ENCODE data around the gene PGBD5. TPM values are rescaled to one million over a fixed set of nuclear protein-coding genes. Genes with fewer than 3 reads are reported as not detected.

Gene PGBD5
- total and polyA plus RNA-seq, 4 donors: 0.31 to 0.99 (median 0.57) TPM

DNA sequence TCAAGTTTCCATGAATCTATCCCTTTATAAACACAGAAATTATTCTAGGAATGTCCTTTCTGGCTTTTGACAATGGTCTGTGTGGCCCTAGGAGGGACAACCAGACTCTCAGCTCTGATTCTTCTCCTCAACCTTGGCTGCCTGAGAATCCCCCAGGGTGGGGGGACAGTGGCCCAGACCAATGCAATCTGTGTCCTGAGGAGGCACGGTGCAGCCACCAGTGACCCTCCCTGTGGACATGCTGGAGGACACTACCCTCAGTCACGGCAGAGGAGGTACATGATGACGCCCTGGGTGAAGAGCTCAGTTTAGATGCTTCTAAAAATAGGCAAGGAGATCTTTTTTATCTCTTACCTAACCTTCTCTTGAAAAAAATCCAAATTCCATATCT is 91.7 kb downstream of the PGBD5 start:
- DNase-seq (peak in 1 of 2 donors; percentile 14), ATAC-seq (ENCODE audit: low FRiP score) (no peak)
- WGBS, 2 donors: 46 to 55% methylated on average over 3 of the region's 3 CpGs
- Histone ChIP-seq H3K36me3 (ENCODE audit: control insufficient read depth in 1 of 2, insufficient read depth in 2 of 2, low read length in 1 of 2) (no peaks in the 10 kb centered on the region), H3K27ac (ENCODE audit: low read depth in 1 of 2, low read length in 2 of 2) (no peak overlapping the region), H3K27me3 (ENCODE audit: control insufficient read depth in 1 of 2, insufficient read depth in 2 of 2, low read length in 1 of 2) (no peaks in the 10 kb centered on the region), H3K4me1 (ENCODE audit: control insufficient read depth in 1 of 2, insufficient read depth in 2 of 2, low read length in 2 of 2) (no peaks in the 10 kb centered on the region), H3K4me3 (ENCODE audit: low read length in 2 of 2) (no peak overlapping the region), H3K9me3 (ENCODE audit: control insufficient read depth, low read length) (no peaks in the 10 kb centered on the region)
- intact Hi-C loops (cut with DNase I): no loop called here

DNA sequence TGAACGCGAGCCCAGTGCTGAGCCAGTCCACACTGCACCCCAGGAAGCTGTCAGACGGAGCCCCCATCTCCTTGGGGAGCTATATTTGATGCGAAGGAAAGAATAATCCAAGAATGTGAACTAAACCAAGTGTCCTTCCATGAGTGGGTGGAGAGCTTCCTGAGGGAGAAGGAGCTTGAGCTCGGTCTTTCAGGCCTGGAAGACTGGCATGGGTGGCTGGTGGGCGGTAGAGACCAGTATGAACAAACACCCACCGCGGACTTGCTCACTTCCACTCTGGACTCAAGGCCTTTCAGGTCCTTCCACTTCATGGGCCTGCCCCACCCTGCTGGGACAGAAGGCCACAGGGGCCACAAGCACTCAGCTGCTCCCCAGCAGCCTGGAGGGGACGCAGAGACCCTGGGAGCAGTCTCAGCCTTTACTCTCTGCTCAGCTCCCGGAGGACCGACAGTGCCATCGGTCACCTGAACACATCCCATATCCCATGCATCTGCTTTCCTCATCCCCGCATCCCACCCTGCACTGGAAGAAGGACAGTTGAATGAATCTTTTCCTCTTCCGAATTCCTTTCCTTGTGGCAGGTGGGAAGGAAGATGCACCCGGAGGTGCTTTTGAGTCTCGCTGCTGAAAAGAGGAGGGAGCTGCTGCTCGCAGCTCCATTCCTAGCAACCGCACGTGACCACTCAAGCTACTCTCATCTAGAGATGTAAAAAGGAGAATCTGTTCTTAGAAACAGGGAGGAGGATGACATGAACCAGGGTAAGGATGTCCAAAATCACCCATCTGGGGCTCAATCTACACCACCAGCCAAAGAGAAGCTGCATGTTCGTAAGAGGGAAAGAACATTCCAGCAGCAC is 92.3 kb downstream of the PGBD5 start:
- WGBS, 2 donors: 82 to 87% methylated on average over 20 of the region's 20 CpGs
- no peaks in the 10 kb centered on the region for H3K9me3 ChIP-seq (ENCODE audit: control insufficient read depth, low read length)
- no peaks in the 10 kb centered on the region for H3K4me1 ChIP-seq (ENCODE audit: control insufficient read depth in 1 of 2, insufficient read depth in 2 of 2, low read length in 2 of 2)
- intact Hi-C loops (cut with DNase I): no loop called here
- DNase-seq: peak in 1 of 2 donors; percentile 65
- H3K36me3 ChIP-seq (ENCODE audit: control insufficient read depth in 1 of 2, insufficient read depth in 2 of 2, low read length in 1 of 2): no peaks in the 10 kb centered on the region
- H3K27me3 ChIP-seq (ENCODE audit: control insufficient read depth in 1 of 2, insufficient read depth in 2 of 2, low read length in 1 of 2): no peaks in the 10 kb centered on the region
- no peak overlapping the region for H3K4me3 ChIP-seq (ENCODE audit: low read length in 2 of 2)
- no peak for ATAC-seq (ENCODE audit: low FRiP score)
- no peak overlapping the region for H3K27ac ChIP-seq (ENCODE audit: low read depth in 1 of 2, low read length in 2 of 2)

- no peaks in the 10 kb centered on the region for H3K36me3 ChIP-seq (ENCODE audit: control insufficient read depth in 1 of 2, insufficient read depth in 2 of 2, low read length in 1 of 2)
- intact Hi-C loops (cut with DNase I): no loop called here
- no peak overlapping the region for H3K4me3 ChIP-seq (ENCODE audit: low read length in 2 of 2)
- H3K9me3 ChIP-seq (ENCODE audit: control insufficient read depth, low read length): no peaks in the 10 kb centered on the region
- no peak overlapping the region for H3K27ac ChIP-seq (ENCODE audit: low read depth in 1 of 2, low read length in 2 of 2)
- no peaks in the 10 kb centered on the region for H3K27me3 ChIP-seq (ENCODE audit: control insufficient read depth in 1 of 2, insufficient read depth in 2 of 2, low read length in 1 of 2)
- DNase-seq (peak in 1 of 2 donors; percentile 70), ATAC-seq (ENCODE audit: low FRiP score) (peak; percentile 23)
- H3K4me1 ChIP-seq (ENCODE audit: control insufficient read depth in 1 of 2, insufficient read depth in 2 of 2, low read length in 2 of 2): no peaks in the 10 kb centered on the region
- 85 to 87% methylated on average over 27 to 29 of the region's 29 CpGs for WGBS, 2 donors
Measured at GRCh38 chr1:230332575-230333066, 93.5 kb downstream of the PGBD5 start.

DNA sequence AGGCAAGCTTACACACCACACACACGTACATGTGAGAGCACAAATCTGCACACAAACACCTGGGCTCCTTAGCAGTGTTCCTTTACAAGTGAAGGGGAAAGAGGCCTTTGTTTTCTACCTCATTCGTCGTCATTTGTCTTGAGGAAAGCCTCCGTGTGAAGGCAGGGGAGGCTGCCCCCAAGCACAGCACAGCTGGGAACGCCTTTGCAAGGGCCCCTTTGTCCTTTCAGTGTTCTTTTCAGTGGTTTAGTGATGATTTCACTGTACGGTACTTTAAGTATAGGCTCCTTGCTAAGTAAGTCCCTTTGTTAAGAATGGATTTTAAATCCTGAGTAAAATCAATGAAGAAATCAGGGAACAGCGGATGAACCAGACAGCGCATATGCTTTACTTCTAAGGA is 94.1 kb downstream of the PGBD5 start:
- DNase-seq: no peak

DNA sequence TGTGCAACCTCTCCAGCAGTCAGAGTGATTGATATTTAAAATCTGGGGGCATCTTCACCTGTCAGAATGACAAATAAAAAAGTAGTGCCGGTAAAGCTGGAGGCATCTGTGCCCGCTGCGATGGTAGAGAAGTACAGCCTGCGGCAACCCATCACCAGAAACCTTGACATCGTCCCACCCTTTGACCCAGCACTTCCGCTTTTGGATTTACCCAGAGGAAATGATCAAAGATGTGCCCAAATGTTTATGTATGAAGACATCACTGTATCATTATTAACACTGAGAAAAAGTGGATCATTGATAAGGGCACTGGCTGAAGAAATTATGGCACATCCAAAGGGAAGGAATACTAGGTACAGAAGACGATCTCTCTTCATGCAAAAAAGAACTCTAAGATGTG is 96.0 kb downstream of the PGBD5 start:
- H3K9me3 ChIP-seq (ENCODE audit: control insufficient read depth, low read length): no peaks in the 10 kb centered on the region
- 95 to 97% methylated on average over 7 of the region's 7 CpGs for WGBS, 2 donors
- no peaks in the 10 kb centered on the region for H3K27me3 ChIP-seq (ENCODE audit: control insufficient read depth in 1 of 2, insufficient read depth in 2 of 2, low read length in 1 of 2)
- ATAC-seq (ENCODE audit: low FRiP score): no peak
- H3K36me3 ChIP-seq (ENCODE audit: control insufficient read depth in 1 of 2, insufficient read depth in 2 of 2, low read length in 1 of 2): no peaks in the 10 kb centered on the region
- intact Hi-C loops (cut with DNase I): no loop called here
- no peak for DNase-seq
- no peak overlapping the region for H3K27ac ChIP-seq (ENCODE audit: low read depth in 1 of 2, low read length in 2 of 2)
- no peak overlapping the region for H3K4me3 ChIP-seq (ENCODE audit: low read length in 2 of 2)
- H3K4me1 ChIP-seq (ENCODE audit: control insufficient read depth in 1 of 2, insufficient read depth in 2 of 2, low read length in 2 of 2): no peaks in the 10 kb centered on the region

More for the DNA sequence above, 94.1 kb downstream of the PGBD5 start:
- Histone ChIP-seq H3K27me3 (ENCODE audit: control insufficient read depth in 1 of 2, insufficient read depth in 2 of 2, low read length in 1 of 2) (no peaks in the 10 kb centered on the region), H3K4me1 (ENCODE audit: control insufficient read depth in 1 of 2, insufficient read depth in 2 of 2, low read length in 2 of 2) (no peaks in the 10 kb centered on the region), H3K36me3 (ENCODE audit: control insufficient read depth in 1 of 2, insufficient read depth in 2 of 2, low read length in 1 of 2) (no peaks in the 10 kb centered on the region), H3K27ac (ENCODE audit: low read depth in 1 of 2, low read length in 2 of 2) (no peak overlapping the region), H3K9me3 (ENCODE audit: control insufficient read depth, low read length) (no peaks in the 10 kb centered on the region), H3K4me3 (ENCODE audit: low read length in 2 of 2) (no peak overlapping the region)
- intact Hi-C loops (cut with DNase I): no loop called here
- ATAC-seq (ENCODE audit: low FRiP score): no peak
- WGBS, 2 donors: 94 to 95% methylated on average over 8 of the region's 8 CpGs

GRCh38 chr1:230328342-230329015 is 97.7 kb downstream of the PGBD5 start:
- 96 to 98% methylated on average over 7 of the region's 7 CpGs for WGBS, 2 donors
- Histone ChIP-seq H3K4me3 (ENCODE audit: low read length in 2 of 2) (no peak overlapping the region), H3K9me3 (ENCODE audit: control insufficient read depth, low read length) (no peaks in the 10 kb centered on the region), H3K36me3 (ENCODE audit: control insufficient read depth in 1 of 2, insufficient read depth in 2 of 2, low read length in 1 of 2) (no peaks in the 10 kb centered on the region), H3K27me3 (ENCODE audit: control insufficient read depth in 1 of 2, insufficient read depth in 2 of 2, low read length in 1 of 2) (no peaks in the 10 kb centered on the region), H3K27ac (ENCODE audit: low read depth in 1 of 2, low read length in 2 of 2) (no peak overlapping the region), H3K4me1 (ENCODE audit: control insufficient read depth in 1 of 2, insufficient read depth in 2 of 2, low read length in 2 of 2) (no peaks in the 10 kb centered on the region)
- intact Hi-C loops (cut with DNase I): no loop called here
- DNase-seq (no peak), ATAC-seq (ENCODE audit: low FRiP score) (no peak)

GRCh38 chr1:230327892-230328284 is 98.2 kb downstream of the PGBD5 start:
- no peaks in the 10 kb centered on the region for H3K27me3 ChIP-seq (ENCODE audit: control insufficient read depth in 1 of 2, insufficient read depth in 2 of 2, low read length in 1 of 2)
- 93 to 95% methylated on average over 9 of the region's 9 CpGs for WGBS, 2 donors
- no peak overlapping the region for H3K27ac ChIP-seq (ENCODE audit: low read depth in 1 of 2, low read length in 2 of 2)
- DNase-seq: no peak
- no peaks in the 10 kb centered on the region for H3K9me3 ChIP-seq (ENCODE audit: control insufficient read depth, low read length)
- H3K4me3 ChIP-seq (ENCODE audit: low read length in 2 of 2): no peak overlapping the region
- intact Hi-C loops (cut with DNase I): no loop called here
- H3K36me3 ChIP-seq (ENCODE audit: control insufficient read depth in 1 of 2, insufficient read depth in 2 of 2, low read length in 1 of 2): no peaks in the 10 kb centered on the region
- ATAC-seq (ENCODE audit: low FRiP score): no peak
- H3K4me1 ChIP-seq (ENCODE audit: control insufficient read depth in 1 of 2, insufficient read depth in 2 of 2, low read length in 2 of 2): no peaks in the 10 kb centered on the region

- DNase-seq: peak in 1 of 2 donors; percentile 66
Measured at GRCh38 chr1:230326971-230327891, 98.9 kb downstream of the PGBD5 start.

More at GRCh38 chr1:230326971-230327891, 98.9 kb downstream of the PGBD5 start:
- Histone ChIP-seq H3K36me3 (ENCODE audit: control insufficient read depth in 1 of 2, insufficient read depth in 2 of 2, low read length in 1 of 2) (no peaks in the 10 kb centered on the region), H3K9me3 (ENCODE audit: control insufficient read depth, low read length) (no peaks in the 10 kb centered on the region), H3K4me3 (ENCODE audit: low read length in 2 of 2) (no peak overlapping the region), H3K27me3 (ENCODE audit: control insufficient read depth in 1 of 2, insufficient read depth in 2 of 2, low read length in 1 of 2) (no peaks in the 10 kb centered on the region), H3K27ac (ENCODE audit: low read depth in 1 of 2, low read length in 2 of 2) (no peak overlapping the region), H3K4me1 (ENCODE audit: control insufficient read depth in 1 of 2, insufficient read depth in 2 of 2, low read length in 2 of 2) (no peaks in the 10 kb centered on the region)
- WGBS, 2 donors: 78% methylated on average over 31 of the region's 31 CpGs
- peak; percentile 16 for ATAC-seq (ENCODE audit: low FRiP score)
- intact Hi-C loops (cut with DNase I): no loop called here

Data from aorta (tissue), 5 donors.